HepG2 (cell line): ENCODE data around the gene TTC39C. TPM values are rescaled to one million over a fixed set of nuclear protein-coding genes. Genes with fewer than 3 reads are reported as not detected.

Experiments used
- ATAC-seq: fragments of 200-7000 bp; cut with Tn5 transposase; 3 replicates; pipeline ENCODE4 v1.9.1; 2020; ENCODE audit warnings: mild to moderate bottlenecking, moderate library complexity
- BruUV-seq: library from RNA; stranded (reverse); fragments of 400-500 nt; replicated peaks from 2 replicates; lab custom pipeline; 2021; lab: Mats Ljungman, UMichigan
- CTCF ChIA-PET: fragments of 300-600 bp; formaldehyde crosslinking; extraction: SDS; loops from one replicate; lab custom pipeline; 2021; ENCODE audit warnings: low total read pairs, inconsistent platforms, low intra/inter-chr PET ratio; lab: Yijun Ruan, JAX
- POLR2A ChIA-PET: fragments of 350-600 bp; sonication (Branson Sonifier 250); formaldehyde crosslinking; loops from one replicate; lab custom pipeline; 2020; ENCODE audit warnings: antibody characterized with exemption, inconsistent platforms; lab: Yijun Ruan, JAX
- DNase-seq: peaks from one replicate; pipeline ENCODE4 v3.0.0-alpha.2; 2015; ENCODE audit warnings: low spot score
- FAIRE-seq: peaks from 3 replicates; lab custom pipeline; 2011; peaks lifted over from hg19 to GRCh38; lab: Jason Lieb, UNC
- H2AFZ ChIP-seq: one replicate; pipeline ENCODE4 v1.6.1; 2011; ENCODE audit warnings: low read length, inconsistent platforms
- H3K27ac ChIP-seq: fragments of 300-600 bp; 3 replicates; pipeline ENCODE4 v1.8.0; 2011; ENCODE audit warnings: mixed run types, mild to moderate bottlenecking, mixed read lengths, low read length, inconsistent platforms; ENCODE audit not compliant: insufficient read depth; ENCODE audit errors: extremely low read length
- H3K27me3 ChIP-seq, 2 experiments: fragments of 200-600 bp in 1 of 2; 2 replicates in 1 of 2; 3 replicates in 1 of 2; pipeline versions ENCODE4 v1.6.0 to v1.8.0; 2011; ENCODE audit warnings: low read length in 2 of 2, mild to moderate bottlenecking in 2 of 2, moderate library complexity in 2 of 2, inconsistent platforms in 1 of 2; ENCODE audit not compliant: insufficient read depth in 2 of 2, control insufficient read depth in 1 of 2
- H3K36me3 ChIP-seq, 2 experiments: fragments of 200-600 bp in 1 of 2; replicated peaks in 1 of 2; 2 replicates in 1 of 2; 3 replicates in 1 of 2; pipeline versions ENCODE4 v1.5.1 to v1.8.0; 2011; ENCODE audit warnings: low read length in 2 of 2, inconsistent platforms in 1 of 2; ENCODE audit not compliant: insufficient read depth in 2 of 2, control insufficient read depth in 1 of 2
- H3K4me1 ChIP-seq: 2 replicates; pipeline ENCODE4 v1.5.1; 2012; ENCODE audit warnings: low read length, inconsistent platforms; ENCODE audit not compliant: insufficient read depth
- H3K4me2 ChIP-seq: 2 replicates; pipeline ENCODE4 v1.6.0; 2011; ENCODE audit warnings: low read depth, low read length, inconsistent platforms
- H3K4me3 ChIP-seq, 3 experiments: fragments of 200-600 bp in 1 of 3; sonication (generic), shearing (Covaris generic) in 1 of 3; replicated peaks in 1 of 3; 2 replicates each; pipeline ENCODE4 v1.5.1; 2011 to 2016; ENCODE audit warnings: low read length in 3 of 3, inconsistent platforms in 2 of 3, low read depth in 2 of 3, mild to moderate bottlenecking in 2 of 3, control low read depth in 1 of 3, mixed read lengths in 1 of 3; ENCODE audit not compliant: insufficient read depth in 1 of 3
- H3K79me2 ChIP-seq: one replicate; pipeline ENCODE4 v1.6.1; 2011; ENCODE audit warnings: low read length, inconsistent platforms; ENCODE audit not compliant: insufficient read depth
- H3K9ac ChIP-seq: 2 replicates; pipeline ENCODE4 v1.6.0; 2011; ENCODE audit warnings: mild to moderate bottlenecking, low read depth, low read length, inconsistent platforms; ENCODE audit not compliant: insufficient read depth
- H3K9me3 ChIP-seq: 2 replicates; pipeline ENCODE4 v1.5.1; 2012; ENCODE audit warnings: mild to moderate bottlenecking, low read length
- H4K20me1 ChIP-seq: 2 replicates; pipeline ENCODE4 v1.6.0; 2011; ENCODE audit warnings: inconsistent platforms, mild to moderate bottlenecking, low read length, moderate library complexity; ENCODE audit not compliant: insufficient read depth
- CENPT ChIP-seq: sonication (generic); formaldehyde crosslinking; IDR thresholded peaks from 2 replicates; pipeline ENCODE4 v1.8.0; 2022; ENCODE audit warnings: low read depth, mild to moderate bottlenecking, moderate library complexity, missing genetic modification reagents
- FOXJ3 ChIP-seq: sonication (generic); formaldehyde crosslinking; IDR thresholded peaks from 2 replicates; pipeline ENCODE4 v1.4.0; 2020; ENCODE audit warnings: missing genetic modification reagents, mild to moderate bottlenecking, borderline replicate concordance
- KAT2B ChIP-seq: fragments of 150-350 bp; IDR thresholded peaks from 2 replicates; pipeline ENCODE4 v1.6.1; 2014; ENCODE audit warnings: low read depth, low read length, borderline replicate concordance
- NFE2L2 ChIP-seq: fragments of 150-350 bp; IDR thresholded peaks from 2 replicates; pipeline ENCODE4 v1.6.1; 2014; ENCODE audit warnings: low read length
- REL ChIP-seq: sonication (generic); formaldehyde crosslinking; conservative IDR thresholded peaks from 2 replicates; pipeline ENCODE4 v1.8.0; 2022; ENCODE audit warnings: mild to moderate bottlenecking, missing genetic modification reagents, moderate library complexity
- RFX3 ChIP-seq: IDR thresholded peaks from 2 replicates; pipeline ENCODE4 v1.6.1; 2016; ENCODE audit warnings: missing biosample characterization, missing genetic modification reagents
- SETDB1 ChIP-seq: sonication (generic); formaldehyde crosslinking; IDR thresholded peaks from 2 replicates; pipeline ENCODE4 v1.5.1; 2020; ENCODE audit warnings: missing genetic modification reagents, mild to moderate bottlenecking, borderline replicate concordance
- ZMYM3 ChIP-seq: sonication (generic); formaldehyde crosslinking; IDR thresholded peaks from 2 replicates; pipeline ENCODE4 v1.5.1; 2020; ENCODE audit warnings: mild to moderate bottlenecking, missing genetic modification reagents
- ZNF121 ChIP-seq: sonication (generic); formaldehyde crosslinking; IDR thresholded peaks from 2 replicates; pipeline ENCODE4 v1.5.0; 2020; ENCODE audit warnings: mild to moderate bottlenecking, missing genetic modification reagents
- ZNF24 ChIP-seq: fragments of 450-650 bp; IDR thresholded peaks from 2 replicates; pipeline ENCODE4 v1.6.1; 2017; ENCODE audit warnings: antibody characterized with exemption, mild to moderate bottlenecking
- ZNF460 ChIP-seq: sonication (generic); formaldehyde crosslinking; IDR thresholded peaks from 2 replicates; pipeline ENCODE4 v1.5.1; 2020; ENCODE audit warnings: missing genetic modification reagents, mild to moderate bottlenecking, borderline replicate concordance
- WGBS: methylation state at CpG from one replicate; pipeline ENCODE4 v1.1.6; 2017; ENCODE audit warnings: low lambda C conversion rate; 5-methylcytosine and 5-hydroxymethylcytosine counted together
- in situ Hi-C: cut with HindIII; loops from 2 replicates; pipeline ENCODE4 v1.10.0; 2017; ENCODE audit warnings: low pct_unique_long_range_greater_than_20kb; ENCODE audit not compliant: extremely low pct_ligation_motif_present
- intact Hi-C: fragments of 100-400 bp; cut with micrococcal nuclease; formaldehyde crosslinking; loops from one replicate; pipeline ENCODE4 v1.10.0; 2022; ENCODE audit not compliant: unreplicated experiment
- polyA plus RNA-seq, 8 experiments: library from polyadenylated mRNA; depleted of rRNA in 3 of 8; stranded (reverse) in 7 of 8; unstranded in 1 of 8; fragments of >200 nt; fragmentation: Illumina TruSeq in 4 of 8; extraction: Trizol in 4 of 8; gene quantifications; 2 replicates each; pipeline versions ENCODE4 v1.2.1 to v1.2.3, GENCODE V29; 2011 to 2016; ENCODE audit warnings: low read depth in 4 of 8, missing spikeins in 1 of 8, mixed read lengths in 1 of 8; ENCODE audit not compliant: insufficient read depth in 1 of 8
- total RNA-seq, 5 experiments: library from RNA; depleted of rRNA; stranded (reverse); fragments of >200 nt; fragmentation: Illumina TruSeq; extraction: Trizol; gene quantifications; 2 replicates each; pipeline ENCODE4 v1.2.3, GENCODE V29; 2016; ENCODE audit warnings: low read depth in 1 of 5
- TF ChIP-seq, protein P1 (sequence below), 2 experiments: IDR thresholded peaks; 2 replicates each; pipeline ENCODE4 v1.6.1; 2011 to 2012; ENCODE audit warnings: low read length in 2 of 2, borderline replicate concordance in 1 of 2, low read depth in 1 of 2, mild to moderate bottlenecking in 1 of 2, moderate library complexity in 1 of 2
- TF ChIP-seq, protein P2 (sequence below): sonication (generic); formaldehyde crosslinking; IDR thresholded peaks from 2 replicates; pipeline ENCODE4 v1.8.1; 2023; ENCODE audit warnings: mild to moderate bottlenecking, missing genetic modification reagents

TTC39C gene
- total and polyA plus RNA-seq, 2 of the 13 experiments (the other 11 are each of a cell fraction or from before 2014, with no cell fraction given): 19.1 to 25.9 TPM

DNA sequence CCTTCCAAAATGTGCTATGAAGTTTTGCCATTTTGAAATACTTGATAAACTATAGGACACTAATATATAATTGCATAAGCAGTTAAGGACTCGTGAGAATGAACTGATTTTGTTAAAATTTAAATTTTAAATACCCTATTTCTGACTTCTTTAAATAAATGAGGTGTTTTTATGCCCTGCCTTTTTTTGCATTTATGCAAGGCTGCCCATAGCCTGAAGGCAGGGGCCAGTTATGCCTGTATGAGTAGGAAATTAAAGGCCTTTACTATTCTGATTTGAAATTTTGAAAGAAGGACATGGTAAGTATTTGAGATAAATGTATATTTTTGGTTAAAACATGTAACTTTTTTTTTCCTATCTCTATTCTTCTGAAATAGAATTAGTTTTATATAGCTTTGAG lies 33.7 kb downstream of the TTC39C start:
- H3K9me3 ChIP-seq: no peaks in the 10 kb centered on the region
- no peaks in the 10 kb centered on the region for H3K27me3 ChIP-seq
- 97% methylated on average over 1 of the region's 1 CpG for WGBS
- intact Hi-C loops: no loop called here
- no peaks in the 10 kb centered on the region for H3K79me2 ChIP-seq
- no peak overlapping the region for H3K4me3 ChIP-seq
- H3K36me3 ChIP-seq: no peaks in the 10 kb centered on the region
- TF ChIP-seq KAT2B (no peak), RFX3 (CRISPR knock-in tag) (no peak)
- TF ChIP-seq, all 625 proteins: peak for 0
- Histone ChIP-seq H3K4me1 (peaks cover 45% of the 10 kb centered on the region), H2AFZ (no peak overlapping the region), H3K9ac (no peak overlapping the region), H3K4me2 (no peak overlapping the region), H3K27ac (no peak overlapping the region), H4K20me1 (no peaks in the 10 kb centered on the region)
- ChIA-PET CTCF (no interaction called here), POLR2A (no interaction called here)
- FAIRE-seq (no peak), DNase-seq (no peak), ATAC-seq (no peak)
- in situ Hi-C loops: no loop called here
- BruUV-seq: no TSS peak

DNA sequence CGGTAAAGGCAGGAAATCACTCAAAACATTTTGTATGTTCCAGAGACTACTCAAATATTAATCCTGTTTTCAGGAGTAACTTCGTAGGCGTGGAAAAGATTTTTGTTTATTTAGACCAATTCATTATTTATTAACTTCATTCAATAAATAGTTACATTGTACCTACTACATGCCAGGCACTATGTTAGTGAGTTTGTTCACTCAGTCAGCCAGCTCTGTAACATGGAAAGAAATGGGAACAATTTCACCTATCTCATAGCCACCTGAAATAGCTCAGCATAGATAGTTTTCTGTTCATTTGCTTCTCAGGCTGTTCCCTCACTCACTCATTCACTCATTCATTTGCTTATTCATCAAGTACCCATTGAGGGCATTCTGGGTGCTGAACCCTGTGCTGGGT lies 34.6 kb downstream of the TTC39C start:
- Histone ChIP-seq H4K20me1 (no peaks in the 10 kb centered on the region), H3K4me3 (no peak overlapping the region), H3K9ac (no peak overlapping the region), H2AFZ (no peak overlapping the region), H3K4me1 (peaks cover 48% of the 10 kb centered on the region), H3K79me2 (no peaks in the 10 kb centered on the region), H3K36me3 (no peaks in the 10 kb centered on the region), H3K4me2 (no peak overlapping the region), H3K27me3 (no peaks in the 10 kb centered on the region), H3K27ac (peak overlapping the region; percentile 20), H3K9me3 (no peaks in the 10 kb centered on the region)
- FAIRE-seq (no peak), DNase-seq (no peak), ATAC-seq (no peak)
- no TSS peak for BruUV-seq
- intact Hi-C loops: no loop called here
- POLR2A ChIA-PET: no interaction called here
- WGBS: 64% methylated on average over 3 of the region's 3 CpGs
- CTCF ChIA-PET: no interaction called here
- in situ Hi-C loops: no loop called here
- TF ChIP-seq CENPT (CRISPR knock-in tag): no peak
- no peak for TF ChIP-seq FOXJ3 (CRISPR knock-in tag)
- TF ChIP-seq, protein P1, sequence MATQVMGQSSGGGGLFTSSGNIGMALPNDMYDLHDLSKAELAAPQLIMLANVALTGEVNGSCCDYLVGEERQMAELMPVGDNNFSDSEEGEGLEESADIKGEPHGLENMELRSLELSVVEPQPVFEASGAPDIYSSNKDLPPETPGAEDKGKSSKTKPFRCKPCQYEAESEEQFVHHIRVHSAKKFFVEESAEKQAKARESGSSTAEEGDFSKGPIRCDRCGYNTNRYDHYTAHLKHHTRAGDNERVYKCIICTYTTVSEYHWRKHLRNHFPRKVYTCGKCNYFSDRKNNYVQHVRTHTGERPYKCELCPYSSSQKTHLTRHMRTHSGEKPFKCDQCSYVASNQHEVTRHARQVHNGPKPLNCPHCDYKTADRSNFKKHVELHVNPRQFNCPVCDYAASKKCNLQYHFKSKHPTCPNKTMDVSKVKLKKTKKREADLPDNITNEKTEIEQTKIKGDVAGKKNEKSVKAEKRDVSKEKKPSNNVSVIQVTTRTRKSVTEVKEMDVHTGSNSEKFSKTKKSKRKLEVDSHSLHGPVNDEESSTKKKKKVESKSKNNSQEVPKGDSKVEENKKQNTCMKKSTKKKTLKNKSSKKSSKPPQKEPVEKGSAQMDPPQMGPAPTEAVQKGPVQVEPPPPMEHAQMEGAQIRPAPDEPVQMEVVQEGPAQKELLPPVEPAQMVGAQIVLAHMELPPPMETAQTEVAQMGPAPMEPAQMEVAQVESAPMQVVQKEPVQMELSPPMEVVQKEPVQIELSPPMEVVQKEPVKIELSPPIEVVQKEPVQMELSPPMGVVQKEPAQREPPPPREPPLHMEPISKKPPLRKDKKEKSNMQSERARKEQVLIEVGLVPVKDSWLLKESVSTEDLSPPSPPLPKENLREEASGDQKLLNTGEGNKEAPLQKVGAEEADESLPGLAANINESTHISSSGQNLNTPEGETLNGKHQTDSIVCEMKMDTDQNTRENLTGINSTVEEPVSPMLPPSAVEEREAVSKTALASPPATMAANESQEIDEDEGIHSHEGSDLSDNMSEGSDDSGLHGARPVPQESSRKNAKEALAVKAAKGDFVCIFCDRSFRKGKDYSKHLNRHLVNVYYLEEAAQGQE (IDR thresholded peaks at IDR 0.05; ENCODE audit: borderline replicate concordance in 1 of 2, low read depth in 1 of 2, low read length in 2 of 2): no peak
- TF ChIP-seq ZNF460 (CRISPR knock-in tag): no peak
- TF ChIP-seq ZMYM3 (CRISPR knock-in tag): 0 out of 2 replicates have a peak, but pooled peaks have one; percentile 15
- TF ChIP-seq SETDB1 (CRISPR knock-in tag): no peak
- TF ChIP-seq REL (CRISPR knock-in tag): no peak
- no peak for TF ChIP-seq NFE2L2
- no peak for TF ChIP-seq ZNF121
- TF ChIP-seq, protein P2, sequence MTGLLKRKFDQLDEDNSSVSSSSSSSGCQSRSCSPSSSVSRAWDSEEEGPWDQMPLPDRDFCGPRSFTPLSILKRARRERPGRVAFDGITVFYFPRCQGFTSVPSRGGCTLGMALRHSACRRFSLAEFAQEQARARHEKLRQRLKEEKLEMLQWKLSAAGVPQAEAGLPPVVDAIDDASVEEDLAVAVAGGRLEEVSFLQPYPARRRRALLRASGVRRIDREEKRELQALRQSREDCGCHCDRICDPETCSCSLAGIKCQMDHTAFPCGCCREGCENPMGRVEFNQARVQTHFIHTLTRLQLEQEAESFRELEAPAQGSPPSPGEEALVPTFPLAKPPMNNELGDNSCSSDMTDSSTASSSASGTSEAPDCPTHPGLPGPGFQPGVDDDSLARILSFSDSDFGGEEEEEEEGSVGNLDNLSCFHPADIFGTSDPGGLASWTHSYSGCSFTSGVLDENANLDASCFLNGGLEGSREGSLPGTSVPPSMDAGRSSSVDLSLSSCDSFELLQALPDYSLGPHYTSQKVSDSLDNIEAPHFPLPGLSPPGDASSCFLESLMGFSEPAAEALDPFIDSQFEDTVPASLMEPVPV (CRISPR knock-in tag): no peak
- TF ChIP-seq ZNF24: peak; percentile 54; the same call in 1 of the 2 replicates
